NCI-H187 (cell line): ENCODE data around the gene ALDH1A3.
"Not testable (repeated sequence)": the region's sequence is repeated elsewhere in the genome, so short reads cannot be mapped to it uniquely, and the experiment has no call there.

Source experiments
- DNase-seq, 2 experiments: peaks; one replicate each; lab custom pipeline; 2025; lab: John Stamatoyannopoulos, UW

ALDH1A3 gene

DNA sequence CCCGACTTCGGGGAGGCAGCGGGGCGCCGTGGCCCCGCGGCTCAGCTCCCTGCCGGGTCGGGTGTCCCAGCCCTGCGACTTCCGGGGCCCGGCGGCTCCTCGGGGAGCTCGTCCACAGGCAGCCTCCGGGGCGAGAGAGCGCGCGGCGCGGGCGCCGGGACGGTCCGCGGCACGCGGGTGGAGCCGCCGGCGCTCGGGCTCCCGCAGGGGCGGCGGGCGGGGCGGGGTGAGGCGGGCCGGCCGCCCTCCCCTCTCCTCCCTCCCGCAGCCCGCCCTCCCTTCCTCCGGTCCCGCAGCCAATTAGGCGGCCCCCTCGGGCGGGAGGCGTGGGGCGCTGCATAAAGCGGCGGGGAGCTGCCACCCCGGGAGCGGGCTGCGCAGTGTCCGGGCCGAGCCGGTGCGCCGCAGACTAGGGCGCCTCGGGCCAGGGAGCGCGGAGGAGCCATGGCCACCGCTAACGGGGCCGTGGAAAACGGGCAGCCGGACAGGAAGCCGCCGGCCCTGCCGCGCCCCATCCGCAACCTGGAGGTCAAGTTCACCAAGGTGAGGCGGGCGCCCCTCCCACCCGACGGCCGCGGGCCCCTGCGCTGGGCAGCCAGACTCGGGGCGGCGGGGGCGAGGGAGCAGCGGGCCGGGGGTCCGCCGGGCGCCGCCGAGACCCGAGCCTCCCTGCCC is at the start of gene ALDH1A3:
ALDH1A3 (plus strand) TSS at position 368 of the 675 bp plus-strand sequence; CDS start at position 445, 77 bp downstream.
- no peak for DNase-seq

DNA sequence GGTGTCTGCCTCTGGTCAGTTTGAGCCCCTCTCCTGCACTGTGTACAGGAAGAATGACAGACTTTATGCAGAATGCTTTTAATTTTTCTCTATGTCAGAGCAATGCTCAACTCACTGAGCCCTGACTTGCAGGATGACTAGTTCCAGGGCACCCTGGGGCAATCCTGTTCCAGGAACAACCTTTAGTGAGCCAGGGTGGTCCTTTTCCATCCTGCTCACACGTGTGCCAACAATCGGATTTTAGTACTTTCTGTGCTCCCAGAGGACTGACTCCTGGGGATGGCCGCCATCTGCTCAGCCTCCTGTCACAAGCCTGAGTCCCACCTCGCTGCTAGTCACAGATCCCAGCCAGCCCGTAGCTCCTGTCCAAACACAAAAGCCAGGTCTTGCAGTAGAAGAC is 48.2 kb upstream of the ALDH1A3 start:
- no peak for DNase-seq

DNA sequence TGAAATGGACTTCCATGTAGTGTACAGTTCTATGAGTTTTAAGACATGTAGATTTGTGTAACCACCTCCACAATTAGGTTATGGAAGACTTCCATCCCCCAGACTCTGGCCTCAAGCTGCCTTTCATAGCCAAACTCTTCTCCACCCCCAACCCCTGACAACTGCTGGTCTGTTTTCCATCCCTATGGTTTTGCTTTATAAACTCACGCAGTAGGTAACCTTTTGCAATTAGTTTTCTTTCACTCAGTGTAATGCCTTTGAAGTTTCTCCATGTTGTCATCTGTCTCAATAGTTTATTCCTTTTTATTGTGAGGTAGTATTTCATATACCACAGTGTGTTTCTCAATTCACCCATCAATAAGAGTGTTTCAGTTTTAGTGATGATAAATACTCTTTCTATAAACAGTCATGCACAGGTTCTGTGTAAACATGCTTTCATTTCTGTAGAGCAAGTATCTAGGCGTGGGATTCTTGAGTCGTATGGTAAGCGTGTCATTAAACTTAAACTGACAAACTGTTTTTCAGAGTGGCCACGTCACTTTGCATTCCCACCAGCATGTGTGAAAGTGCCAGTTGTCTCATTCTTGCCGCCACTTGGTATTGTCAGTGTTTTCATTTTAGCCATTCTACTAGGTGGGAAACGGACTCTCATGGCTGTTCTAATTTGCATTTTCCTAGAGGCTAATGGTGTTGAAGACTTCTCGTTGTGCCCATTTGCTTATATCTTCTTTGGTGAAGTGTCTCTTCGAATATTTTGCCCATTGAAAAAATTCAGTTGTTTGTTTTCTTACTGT is 47.3 kb upstream of the ALDH1A3 start:
- no peak for DNase-seq

DNA sequence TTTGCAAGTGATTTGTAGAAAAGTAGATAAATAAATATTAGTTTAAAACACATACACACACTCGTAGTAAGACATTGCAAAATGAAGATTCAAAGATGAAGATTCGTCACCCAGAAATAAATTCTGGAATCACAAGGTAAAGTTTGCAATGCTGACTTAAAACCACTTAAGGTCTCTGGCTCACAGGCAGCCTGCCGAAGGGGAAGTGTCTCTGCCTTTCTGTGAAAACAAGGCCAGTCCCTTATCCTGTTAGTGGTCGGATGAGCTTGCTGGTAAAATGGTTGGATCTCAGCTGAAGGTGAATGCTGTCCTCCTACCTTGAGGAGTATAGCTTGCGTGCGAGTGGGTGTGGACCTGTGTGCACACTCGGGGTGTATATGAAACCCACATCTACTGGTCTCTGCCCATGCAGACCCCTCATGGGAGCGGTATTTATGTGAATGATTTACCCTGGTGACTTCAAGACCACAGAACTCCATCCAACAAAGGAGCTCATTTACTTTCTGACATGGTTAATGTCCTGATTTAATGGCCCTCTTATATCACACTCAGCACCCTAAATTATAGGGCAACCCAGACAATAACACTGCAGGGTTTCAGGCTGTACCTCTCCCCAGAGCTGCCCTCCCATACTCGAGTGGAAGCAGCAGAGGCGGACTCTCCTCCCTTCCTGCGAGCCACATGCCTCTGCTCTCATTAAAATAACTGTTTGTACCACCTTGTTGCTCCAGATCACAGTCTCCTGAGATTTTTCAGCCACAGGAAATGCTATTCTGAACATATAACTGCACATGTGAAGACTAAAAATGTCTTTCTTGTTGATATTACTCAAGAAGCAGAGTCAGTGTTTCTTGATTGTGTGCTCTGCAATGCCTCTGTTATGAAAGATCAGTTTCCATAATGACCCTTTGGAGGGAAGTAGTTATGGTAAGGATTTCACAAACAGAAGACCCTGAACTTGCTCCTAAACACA is 45.9 kb upstream of the ALDH1A3 start:
- DNase-seq, result no peak

DNA sequence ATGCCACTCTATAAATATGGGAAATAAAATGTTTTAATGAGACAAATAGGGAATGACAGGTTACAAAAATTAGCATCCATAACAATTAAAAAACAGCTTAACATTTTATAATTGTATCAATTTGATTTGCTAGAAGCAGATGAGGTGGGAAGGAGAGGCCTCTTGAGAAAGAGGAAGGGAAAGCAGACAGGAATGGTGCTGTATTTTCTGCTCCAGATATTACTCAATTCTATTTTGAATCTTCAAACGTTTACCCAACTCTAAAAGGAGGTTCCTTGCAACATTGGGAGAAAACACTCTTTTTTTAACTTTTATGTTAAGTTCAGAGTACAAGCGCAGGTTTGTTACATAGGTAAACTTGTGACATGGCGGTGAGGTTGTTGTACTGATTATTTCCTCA is 44.9 kb upstream of the ALDH1A3 start:
- DNase-seq, result no peak

DNA sequence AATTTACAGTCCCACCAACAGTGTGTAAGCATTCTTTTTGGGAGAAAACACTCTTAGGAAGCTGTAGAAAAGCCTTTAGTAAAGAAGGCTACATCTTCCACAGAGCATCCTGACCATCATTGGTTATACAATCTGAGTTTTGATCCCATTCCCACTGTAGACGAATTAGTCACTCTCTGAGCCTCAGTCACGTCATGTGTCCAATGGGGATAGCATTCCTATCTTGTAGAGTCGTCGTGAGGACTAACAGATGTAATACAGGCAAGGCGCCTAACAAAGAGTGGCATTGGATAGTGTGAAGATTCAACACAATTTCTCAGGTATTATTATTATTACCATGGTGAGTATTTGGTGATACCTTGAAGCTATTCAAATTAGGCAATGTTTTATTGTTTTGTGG is 44.0 kb upstream of the ALDH1A3 start:
- DNase-seq, result no peak

DNA sequence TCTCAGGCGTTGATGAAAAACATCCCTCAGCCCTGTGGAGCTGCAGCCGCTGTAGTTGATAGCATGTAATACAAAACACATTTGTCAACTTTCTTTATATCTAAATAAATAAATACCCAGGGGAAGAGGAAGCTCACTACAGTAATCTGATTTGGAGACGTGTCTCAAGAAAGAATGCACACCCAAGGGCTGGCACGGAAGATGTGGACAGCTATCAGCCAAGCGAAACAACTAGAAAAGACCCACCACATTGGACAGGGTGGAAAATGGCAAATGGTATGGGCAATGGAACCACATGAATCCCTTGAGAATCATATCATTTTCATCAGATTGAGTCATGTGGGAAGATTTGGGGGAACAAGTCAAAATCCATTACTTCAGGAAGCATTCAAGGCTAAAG is 43.1 kb upstream of the ALDH1A3 start:
- no peak for DNase-seq

DNA sequence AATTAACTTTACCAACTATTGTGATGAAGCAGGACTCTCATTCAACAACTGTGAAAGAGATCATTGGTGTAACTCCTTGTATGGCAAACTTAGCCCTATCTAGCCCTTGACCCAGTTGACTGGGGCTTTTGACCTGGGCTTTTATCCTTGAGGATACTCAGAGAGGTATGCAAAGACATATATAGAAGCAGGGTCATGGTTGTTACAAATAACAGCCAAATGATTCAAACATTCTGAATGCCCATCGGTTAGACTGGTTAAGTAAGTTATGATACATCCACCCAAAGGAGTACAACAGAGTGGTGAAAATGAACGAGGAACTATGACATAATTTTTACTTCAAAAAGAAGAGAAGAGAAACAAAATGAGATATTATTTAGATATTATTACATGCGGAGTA is 38.2 kb upstream of the ALDH1A3 start:
- DNase-seq, result no peak

DNA sequence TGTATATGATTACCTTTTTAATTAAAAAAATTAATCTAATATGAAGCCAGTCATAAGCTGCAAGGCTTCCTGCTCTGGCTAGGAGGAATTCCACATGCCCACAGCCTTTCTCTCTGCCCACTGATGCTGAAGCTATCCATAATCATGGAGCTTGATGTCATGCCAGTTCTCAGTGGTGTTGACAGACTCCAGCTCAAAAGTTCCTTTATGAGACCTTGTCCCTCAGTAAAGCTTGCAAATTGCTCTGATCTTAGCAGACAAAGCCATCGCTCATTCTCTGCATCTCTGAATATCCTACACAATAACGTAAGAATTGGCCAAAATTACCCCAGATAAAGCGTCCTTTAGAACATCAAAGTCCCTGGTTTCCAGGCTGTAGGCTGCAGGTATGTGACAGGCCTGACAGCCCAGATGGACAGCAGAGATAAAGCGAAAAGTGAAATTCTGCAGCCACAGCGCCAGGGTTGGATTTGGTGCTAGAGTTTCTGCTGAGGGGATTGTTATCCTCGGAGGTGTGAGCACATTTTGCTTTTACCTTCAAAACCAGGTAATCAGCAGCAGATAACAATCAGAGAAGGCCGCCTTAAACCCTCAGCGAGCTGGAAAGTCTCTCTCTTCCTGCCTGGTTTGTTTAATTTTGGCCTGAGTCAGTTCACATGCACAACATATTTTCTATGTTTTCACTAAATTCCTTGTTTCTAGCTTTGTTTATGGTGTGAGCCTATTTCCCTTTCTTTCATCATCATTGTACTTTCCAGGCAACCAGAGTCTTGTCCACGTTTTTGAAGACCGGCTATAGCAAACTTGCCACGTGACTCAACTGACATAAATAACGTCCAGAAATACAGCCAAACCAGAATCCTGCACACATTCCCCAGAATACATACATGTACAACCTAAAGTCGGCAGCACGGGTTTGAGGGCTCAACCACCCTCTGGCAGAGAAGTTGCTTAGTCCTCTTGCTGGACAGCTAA is 36.6 kb upstream of the ALDH1A3 start:
- no peak for DNase-seq

DNA sequence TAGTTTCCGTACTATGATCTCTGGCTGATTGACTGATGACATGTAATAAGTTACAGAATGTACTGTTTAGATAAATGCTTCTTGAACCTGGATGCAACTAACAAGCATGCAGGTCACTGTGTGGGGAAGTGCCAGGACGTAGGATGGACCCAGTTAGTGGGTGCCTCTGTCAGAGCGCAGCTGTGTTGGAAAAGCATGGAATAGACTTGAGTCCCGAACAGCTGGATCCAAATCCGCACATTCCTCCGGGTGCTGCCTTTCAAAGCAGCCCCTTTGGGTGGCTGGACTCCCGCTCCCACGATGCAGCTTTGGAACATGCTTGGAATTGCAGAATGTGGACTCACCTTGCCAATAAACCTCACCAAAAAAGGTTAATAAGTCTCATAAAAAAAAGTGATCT is 35.5 kb upstream of the ALDH1A3 start:
- no peak for DNase-seq

DNA sequence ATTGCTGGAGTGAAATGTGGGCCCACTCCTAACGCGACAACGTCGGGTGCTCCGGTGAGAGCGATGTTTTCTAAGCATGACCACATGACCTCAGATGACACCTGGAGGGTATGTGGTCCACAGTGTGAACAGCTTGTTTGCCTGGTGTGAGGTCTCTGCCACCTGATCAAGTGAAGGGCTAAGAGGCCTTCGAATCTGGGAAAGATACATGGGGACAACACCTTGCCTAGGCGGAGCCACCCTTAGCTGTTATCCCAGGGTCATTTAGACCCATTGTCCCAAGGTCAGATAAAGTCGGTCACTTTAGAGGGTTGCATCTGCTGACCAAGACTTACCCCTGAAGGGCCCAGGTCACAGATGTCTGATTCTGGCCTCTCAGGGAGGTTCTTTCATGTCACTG is 34.9 kb upstream of the ALDH1A3 start:
- DNase-seq, result no peak

DNA sequence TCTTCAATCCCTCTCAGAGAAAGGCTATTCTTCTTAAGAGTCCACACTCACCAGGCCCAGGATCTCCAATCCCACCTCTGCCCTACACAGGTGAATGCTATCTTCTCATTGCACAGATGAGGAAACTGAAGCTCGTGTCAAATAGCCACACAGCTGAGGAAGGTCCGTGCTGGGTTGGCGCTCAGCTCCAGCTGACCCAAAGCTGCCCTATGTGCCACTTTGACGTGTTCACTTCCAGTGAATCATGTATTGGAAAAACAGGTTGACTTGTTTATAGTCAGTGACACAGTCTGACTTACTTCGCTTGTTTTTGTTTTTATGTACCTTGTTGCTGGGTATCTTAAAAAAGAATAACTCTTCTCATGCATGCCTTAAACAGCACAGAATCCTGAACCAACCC is 32.4 kb upstream of the ALDH1A3 start:
- DNase-seq, result no peak

DNA sequence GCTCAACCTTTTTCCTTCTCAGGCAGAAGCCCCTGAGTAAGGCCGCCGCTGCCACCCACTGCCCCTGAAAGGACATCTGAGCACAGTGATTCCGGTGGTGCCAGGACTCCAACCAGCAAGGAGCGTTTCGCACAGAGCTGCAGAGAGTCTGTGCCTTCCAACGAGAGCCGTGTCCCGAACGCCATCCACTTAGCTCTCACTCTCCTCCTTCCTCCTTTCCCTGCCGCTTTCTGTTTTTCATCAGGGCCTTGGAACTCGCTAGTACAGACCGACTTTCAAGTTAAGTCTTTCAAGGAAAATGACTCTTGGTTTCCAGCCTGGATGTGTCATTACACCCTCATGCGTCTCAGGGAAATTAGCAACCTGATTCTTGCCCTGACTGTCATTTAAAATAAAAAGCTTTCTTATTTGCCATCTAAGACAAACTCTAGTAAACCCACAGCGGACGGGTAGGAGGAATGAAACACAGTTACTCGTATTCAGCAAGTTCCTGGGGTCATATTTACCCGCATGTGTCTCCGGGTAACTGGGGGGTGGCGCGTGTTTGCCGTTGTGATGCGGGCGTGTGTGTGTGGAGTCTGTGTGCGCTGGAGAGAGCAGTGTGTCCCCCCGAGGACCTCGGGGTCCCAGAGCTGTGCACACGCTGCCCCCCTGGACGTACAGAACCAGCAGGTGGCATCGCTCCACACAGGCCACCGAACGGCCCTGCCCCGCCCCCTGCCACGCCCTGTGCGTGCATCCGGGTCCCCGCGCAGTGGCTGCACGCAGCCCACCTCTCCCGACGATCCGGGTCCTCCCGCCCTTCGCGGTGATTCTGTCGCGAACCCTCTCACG is 30.4 kb upstream of the ALDH1A3 start:
- peak; percentile 32 to 35 for DNase-seq

DNA sequence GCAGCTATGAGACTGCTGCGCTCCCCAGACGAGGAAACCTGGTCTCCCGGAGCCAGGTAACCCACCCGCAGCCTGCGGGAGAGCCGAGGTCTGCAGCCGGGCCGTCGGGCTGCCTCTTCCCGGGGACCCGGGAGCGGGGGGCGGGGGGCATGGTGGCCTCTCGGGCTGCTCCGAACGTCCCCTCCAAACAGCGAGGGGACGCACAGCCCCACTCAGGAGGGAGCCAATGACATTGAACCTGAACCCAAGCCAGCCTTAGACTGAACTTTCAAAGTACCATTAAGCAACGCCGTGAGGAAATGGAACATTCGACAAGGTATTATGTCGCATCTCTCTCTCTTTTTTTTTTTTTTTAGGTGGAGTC is 29.8 kb upstream of the ALDH1A3 start:
- DNase-seq, result no peak

DNA sequence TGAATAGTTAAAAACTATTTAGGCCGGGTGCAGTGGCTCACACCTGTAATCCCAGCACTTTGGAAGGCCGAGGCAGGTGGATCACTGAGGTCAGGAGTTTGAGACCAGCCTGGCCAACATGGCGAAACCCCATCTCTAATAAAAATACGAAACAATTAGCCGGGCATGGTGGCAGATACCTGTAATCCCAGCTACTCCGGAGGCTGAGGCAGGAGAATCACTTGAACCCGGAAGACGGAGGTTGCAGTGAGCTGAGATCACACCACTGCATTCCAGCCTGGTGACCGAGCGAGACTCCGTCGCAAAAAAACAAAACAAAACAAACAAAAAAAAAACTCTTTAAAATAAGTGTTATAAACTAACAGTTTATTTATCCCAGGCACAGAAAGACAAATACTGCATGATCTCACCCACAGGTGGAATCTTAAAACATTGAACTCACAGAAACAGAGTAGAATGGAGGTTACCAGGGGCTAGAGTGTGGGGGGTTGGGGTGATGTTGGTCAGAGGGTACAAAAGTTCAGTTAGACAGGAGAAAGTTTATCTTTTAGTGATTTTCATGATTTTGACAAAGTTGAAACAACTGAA is 28.1 kb upstream of the ALDH1A3 start:
- not testable (repeated sequence) for DNase-seq

DNA sequence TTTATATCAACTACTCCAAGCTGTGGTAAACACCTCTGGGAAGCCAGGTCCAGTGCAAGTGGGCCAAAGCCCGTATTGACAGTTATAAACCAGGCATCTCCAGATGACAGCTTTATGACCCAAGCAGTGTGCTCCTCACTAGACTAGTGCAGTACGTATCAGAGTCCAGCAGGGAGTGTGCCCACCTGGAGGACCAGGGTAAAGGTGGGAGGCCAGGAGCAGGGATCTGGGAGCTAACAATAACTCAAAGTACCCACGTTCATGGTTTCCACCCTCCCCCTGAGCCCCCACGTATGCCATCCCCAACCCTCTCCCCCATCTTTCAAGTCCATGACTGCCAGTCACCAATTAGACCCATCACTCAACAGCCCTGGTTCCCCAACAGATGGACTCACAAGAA is 27.0 kb upstream of the ALDH1A3 start:
- DNase-seq, result no peak

DNA sequence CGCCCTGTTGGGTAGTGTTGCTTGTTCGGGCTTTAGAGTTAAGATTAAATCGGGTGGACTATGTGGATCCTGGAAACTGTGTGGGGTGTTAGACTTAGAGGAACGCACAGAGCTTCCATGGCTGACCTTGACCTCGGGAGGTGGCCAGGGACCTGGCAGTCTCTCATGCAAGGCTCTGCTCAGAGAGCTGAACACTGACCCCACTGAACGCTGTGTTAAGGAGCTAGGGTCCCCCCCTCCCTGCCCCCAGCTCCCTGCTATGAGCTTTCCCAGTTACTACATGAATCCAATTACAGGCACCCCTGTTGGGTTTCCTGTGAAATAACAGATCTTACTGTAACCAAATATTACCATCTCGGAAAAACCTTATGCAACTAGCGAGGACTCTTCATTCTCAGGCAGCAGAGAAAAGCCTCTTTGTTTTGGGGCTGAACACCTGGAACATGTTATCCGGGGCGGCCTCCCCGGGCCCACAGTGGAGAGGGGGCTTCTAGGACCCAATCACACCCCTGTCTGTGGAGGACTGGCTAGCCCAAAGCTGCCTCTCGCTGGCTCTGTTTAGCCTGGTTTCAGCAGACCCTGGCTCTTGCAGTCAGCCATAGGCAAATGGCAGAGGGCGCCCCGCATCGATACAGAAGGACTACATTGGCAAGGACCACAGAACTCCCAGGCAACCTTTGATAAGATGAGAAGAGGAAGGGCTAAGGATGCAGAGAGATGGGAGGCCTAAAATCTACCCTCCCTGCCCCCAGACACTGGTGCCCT is 25.8 kb upstream of the ALDH1A3 start:
- no peak for DNase-seq

DNA sequence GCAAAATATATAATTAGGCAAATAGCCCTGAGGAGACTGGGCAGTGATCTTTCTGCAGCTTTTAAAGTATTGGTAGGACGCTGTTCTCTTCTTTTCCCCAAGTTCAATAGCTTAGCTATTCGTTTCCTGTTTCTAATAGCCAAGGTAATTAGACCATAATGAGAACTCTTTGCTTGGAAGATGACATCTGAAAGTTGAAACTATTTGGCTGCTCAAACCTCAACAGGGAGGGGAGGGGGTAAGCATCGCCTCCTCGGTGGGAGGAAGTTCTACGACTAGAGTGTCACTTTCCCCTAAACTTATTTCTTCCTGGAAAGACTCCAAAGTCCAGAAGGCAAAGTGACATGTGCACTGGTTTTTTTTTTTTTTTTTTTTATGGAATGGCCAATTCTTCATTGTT is 22.8 kb upstream of the ALDH1A3 start:
- no peak for DNase-seq

DNA sequence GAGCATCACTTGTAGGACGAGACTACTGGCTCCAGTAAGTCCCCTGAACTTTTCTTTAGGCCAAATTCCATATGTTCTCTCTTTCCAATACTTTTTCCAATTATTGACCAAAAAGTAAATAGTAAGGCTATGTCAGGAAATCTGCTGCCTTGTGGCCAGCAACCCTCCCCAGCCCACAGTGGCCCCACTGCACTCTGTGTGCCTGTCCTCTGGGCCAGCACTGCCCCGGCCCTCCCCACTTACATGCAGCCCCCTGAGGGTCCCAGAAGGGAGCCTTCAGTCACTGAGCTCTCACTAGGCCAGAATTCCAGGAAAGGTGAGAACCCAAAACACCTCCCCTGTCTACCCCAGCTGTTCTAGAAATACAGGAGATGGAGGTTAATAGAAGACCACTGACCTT is 21.3 kb upstream of the ALDH1A3 start:
- no peak for DNase-seq
